Germinal center (tissue), 1 donor: ENCODE results near the gene FZR1.
A peak's percentile ranks its signal among the peaks of the same experiment; 100 is the strongest.
"Not testable (repeated sequence)": the region's sequence is repeated elsewhere in the genome, so short reads cannot be mapped to it uniquely, and the experiment has no call there.

Experiments used
- DNase-seq: peaks from one replicate; pipeline ENCODE4 v3.0.0; 2012; ENCODE audit warnings: mixed read lengths, low spot score

FZR1 gene

GRCh38 chr19:3573858-3574637, 67.9 kb downstream of the FZR1 start:
- DNase-seq, result peak; percentile 91

- no peak for DNase-seq
Measured at GRCh38 chr19:3575260-3575741, 69.2 kb downstream of the FZR1 start.

DNA sequence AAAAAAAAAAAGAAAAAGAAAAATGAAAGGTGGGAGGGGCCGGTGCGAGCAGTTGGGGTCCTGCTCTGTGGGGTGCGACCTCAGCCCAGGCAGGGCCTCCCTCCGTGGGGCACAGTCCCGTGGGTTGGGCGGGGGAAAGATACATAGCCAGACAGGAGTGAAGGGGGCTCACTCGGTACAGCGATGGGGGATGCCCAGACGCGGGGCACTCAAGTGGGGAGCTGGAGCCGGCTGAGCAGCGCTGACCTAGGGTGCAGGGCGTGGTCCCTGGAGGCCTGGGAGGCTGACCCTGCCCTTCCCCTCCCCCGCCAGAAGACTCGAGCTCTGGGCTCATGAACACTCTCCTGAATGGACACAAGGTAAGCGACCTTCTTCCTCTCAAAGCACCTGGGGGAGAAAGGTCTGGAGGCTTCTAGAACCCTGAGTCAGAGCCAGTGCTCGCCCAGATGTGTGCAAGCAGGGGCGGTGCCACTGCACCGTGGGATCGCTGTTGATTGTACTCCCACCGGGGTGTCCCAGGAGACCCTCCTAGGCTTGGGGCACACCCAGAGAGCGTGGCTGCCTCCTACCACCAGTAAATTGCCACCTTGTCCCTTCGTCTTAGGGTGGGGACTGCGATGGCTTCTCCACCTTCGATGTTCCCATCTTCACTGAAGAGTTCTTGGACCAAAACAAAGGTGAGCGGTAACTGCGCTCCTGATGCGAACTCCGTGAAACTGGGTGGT, 70.0 kb downstream of the FZR1 start:
- no peak for DNase-seq

DNA sequence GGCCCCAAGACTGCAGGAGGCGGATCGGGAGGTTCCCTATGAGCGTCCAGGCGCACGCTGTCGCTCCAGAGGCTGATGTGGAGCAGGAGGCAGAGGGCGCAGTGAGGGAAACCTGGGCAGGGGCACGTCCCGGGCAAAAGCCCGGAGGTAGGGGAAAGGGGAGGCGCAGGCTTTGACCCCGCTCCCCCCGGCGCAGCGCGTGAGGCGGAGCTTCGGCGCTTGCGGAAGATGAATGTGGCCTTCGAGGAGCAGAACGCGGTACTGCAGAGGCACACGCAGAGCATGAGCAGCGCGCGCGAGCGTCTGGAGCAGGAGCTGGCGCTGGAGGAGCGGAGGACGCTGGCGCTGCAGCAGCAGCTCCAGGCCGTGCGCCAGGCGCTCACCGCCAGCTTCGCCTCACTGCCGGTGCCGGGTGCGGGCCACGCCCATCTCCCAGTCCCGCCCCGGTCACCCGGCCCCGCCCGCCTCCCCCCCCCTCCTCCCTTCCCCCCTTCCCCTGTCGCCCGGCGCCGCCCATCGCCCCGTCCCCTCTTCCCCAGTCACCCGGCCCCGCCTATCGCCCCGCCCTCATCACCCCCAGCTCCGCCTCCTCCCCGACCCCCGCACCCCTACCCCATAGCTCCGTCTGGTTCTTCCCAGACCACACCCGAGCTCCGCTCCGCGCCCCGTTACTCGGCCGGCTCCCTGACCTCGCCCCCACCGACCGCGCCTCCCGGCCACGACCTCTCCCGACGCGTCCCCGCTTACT, 70.8 kb downstream of the FZR1 start:
- no peak for DNase-seq

DNA sequence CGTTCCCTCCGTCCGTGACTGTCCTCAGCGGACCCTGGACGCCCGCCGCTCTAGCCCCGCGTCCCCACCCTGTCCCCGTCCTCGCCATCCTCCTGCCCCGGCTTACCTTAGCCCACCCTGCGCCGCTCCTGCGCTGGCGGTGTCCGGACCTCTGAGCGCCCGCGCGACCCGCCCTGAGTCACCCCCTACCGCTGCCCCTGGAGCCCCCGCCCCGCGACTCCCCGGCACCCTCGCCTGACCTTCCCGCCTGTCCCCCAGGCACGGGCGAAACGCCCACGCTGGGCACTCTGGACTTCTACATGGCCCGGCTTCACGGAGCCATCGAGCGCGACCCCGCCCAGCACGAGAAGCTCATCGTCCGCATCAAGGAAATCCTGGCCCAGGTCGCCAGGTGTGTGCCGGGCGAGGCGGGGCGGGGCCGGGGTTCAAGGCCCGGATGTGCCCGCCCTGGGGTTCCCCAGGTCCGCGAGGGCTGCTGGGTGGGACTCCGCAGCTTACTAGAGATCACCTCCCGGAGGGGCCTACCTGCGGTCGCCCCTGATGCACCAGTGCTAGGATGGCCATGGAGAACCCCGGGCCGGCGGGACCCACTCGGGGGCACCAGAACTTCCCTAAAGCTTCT, 71.7 kb downstream of the FZR1 start:
- no peak for DNase-seq

DNA sequence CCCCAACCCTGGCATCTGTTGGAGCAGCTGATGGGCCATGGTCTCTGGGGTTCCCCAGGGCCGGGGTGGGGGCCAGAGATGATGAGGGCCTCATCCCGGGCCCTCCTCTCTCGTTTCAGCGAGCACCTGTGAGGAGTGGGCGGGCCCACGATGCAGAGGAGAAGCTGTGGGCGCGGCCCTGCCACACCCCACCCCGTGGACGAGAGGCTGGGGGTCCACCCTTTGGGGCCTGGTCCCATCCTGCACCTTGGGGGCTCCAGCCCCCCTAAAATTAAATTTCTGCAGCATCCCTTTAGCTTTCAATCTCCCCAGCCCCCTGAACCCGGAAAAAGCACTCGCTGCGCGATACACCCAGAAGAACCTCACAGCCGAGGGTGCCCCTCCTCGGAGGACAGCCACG, 72.3 kb downstream of the FZR1 start:
- no peak for DNase-seq

GRCh38 chr19:3580156-3580934, 74.2 kb downstream of the FZR1 start:
- no peak for DNase-seq

GRCh38 chr19:3581792-3582191, 75.7 kb downstream of the FZR1 start:
- not testable (repeated sequence) for DNase-seq

DNA sequence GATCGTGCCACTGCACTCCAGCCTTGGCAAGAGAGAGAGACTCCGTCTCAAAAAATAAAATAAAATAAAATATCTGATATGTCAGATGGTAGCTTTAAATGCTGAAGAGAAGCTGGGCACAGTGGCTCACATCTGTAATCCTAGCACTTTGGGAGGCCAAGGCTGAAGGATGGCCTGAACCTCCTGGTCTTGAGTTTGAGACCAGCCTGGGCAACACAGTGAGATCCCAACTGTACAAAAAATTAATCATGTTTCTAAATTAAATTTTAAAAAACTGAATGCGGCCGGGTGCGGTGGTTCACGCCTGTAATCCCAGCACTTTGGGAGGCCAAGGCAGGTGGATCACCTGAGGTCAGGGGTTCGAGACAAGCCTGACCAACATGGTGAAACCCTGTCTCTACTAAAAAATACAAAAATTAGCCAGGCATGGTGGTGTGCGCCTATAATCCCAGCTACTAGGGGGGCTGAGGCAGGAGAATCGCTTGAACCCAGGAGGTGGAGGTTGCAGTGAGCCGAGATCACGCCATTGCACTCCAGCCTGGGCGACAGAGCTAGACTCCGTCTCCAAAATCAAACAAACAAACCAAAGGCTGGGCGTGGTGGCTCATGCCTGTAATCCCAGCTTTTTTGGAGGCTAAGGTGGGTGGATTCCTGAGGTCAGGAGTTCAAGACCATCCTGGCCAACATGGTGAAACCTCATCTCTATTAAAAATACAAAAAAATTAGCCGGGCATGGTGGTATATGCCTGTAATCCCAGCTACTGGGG, 78.1 kb downstream of the FZR1 start:
- DNase-seq, result not testable (repeated sequence)

DNA sequence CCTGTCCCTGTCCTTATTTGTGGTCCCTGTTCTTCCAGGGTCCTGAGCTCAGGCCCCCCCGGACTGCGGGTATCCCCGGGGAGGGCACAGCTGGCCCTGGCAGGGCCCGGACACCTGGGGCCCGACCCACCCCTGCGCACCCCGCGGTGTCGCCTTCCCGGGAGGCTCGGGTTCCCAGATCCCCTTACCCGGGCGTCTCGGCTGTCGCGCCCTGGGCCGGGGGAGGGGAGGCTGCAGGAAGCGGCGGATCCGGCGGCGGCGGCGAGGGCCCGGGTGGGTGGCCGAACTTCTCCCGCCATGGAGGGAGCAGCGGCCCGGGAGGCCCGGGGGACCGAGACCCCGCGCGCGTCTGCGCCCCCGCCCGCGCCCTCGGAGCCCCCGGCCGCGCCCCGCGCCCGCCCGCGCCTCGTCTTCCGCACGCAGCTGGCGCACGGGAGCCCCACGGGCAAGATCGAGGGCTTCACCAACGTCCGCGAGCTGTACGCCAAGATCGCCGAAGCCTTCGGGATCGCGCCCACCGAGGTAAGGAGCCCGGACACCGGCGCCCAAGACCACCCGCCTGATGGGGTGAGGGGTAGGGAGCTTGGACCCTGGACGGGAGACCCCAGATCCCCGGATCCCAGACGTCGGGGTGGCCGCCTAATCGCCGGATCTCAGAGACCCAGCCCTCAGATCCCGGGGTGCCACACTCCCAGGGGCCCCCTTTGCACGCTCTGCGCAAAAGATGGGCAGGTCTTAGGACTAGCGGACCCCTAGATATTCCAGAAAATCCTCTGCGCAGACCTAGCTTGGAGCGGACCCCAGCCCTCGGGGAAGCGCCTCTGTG, 79.4 kb downstream of the FZR1 start, which contains the start of gene GIPC3:
TSS of gene GIPC3 (plus strand) at position 178 of the 826 bp plus-strand sequence. CDS start at position 298, 120 bp downstream.
- DNase-seq, result no peak

- peak; percentile 49 for DNase-seq
Measured at GRCh38 chr19:3586127-3586626, 80.1 kb downstream of the FZR1 start.

DNA sequence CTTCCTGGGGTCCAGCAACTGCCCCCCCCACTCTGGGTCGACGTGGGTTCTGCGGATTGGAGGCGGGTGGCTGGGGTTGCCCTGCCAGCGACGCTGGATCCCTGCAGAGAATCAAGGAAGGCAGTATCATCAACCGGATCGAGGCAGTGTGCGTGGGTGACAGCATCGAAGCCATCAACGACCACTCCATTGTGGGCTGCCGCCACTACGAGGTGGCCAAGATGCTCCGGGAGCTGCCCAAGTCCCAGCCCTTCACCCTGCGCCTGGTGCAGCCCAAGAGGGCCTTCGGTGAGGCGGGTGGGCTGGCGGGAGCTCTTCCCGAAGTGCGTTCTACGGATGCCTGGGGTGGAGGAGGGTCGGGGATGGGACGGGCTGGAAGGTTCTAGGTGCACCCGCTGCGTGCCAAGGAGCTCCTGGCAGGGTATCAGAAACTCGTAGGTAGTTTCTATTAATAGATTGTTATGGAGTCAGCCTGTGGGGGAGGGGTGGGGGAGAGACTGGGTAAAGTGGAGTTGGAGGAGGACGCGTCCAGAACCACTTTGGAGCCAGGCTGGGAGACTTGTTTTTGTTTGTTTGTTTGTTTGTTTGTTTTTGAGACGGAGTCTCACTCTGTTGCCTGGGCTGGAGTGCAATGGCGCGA, 80.7 kb downstream of the FZR1 start:
- DNase-seq, result no peak
